Measurements from ENCODE around the gene EFNA4. TPM values are rescaled to one million over a fixed set of nuclear protein-coding genes. Genes with fewer than 3 reads are reported as not detected.

The EFNA4 gene
- total RNA-seq, 1 donor from 2014 or later = 10.1 TPM

GRCh38 chr1:155107309-155108264 lies 44.0 kb downstream of the EFNA4 start:
- Mint-ChIP-seq H3K27ac (ENCODE audit: unreplicated experiment) (no peak overlapping the region), H3K4me3 (ENCODE audit: unreplicated experiment) (no peak overlapping the region), H3K4me1 (ENCODE audit: unreplicated experiment) (no peaks in the 10 kb centered on the region), H3K27me3 (ENCODE audit: unreplicated experiment) (peaks cover 20% of the 10 kb centered on the region), H3K9me3 (ENCODE audit: unreplicated experiment) (no peaks in the 10 kb centered on the region), H3K36me3 (ENCODE audit: unreplicated experiment) (no peaks in the 10 kb centered on the region)
- no peak for TF ChIP-seq CTCF (IDR thresholded peaks at IDR 0.05)
- DNase-seq (ENCODE audit: extremely low spot score, unreplicated experiment) = no peak

- DNase-seq (ENCODE audit: extremely low spot score, unreplicated experiment) = no peak
- Mint-ChIP-seq H3K4me3 (ENCODE audit: unreplicated experiment) (no peak overlapping the region), H3K27me3 (ENCODE audit: unreplicated experiment) (peaks cover 20% of the 10 kb centered on the region), H3K27ac (ENCODE audit: unreplicated experiment) (no peak overlapping the region), H3K36me3 (ENCODE audit: unreplicated experiment) (no peaks in the 10 kb centered on the region), H3K9me3 (ENCODE audit: unreplicated experiment) (no peaks in the 10 kb centered on the region), H3K4me1 (ENCODE audit: unreplicated experiment) (no peaks in the 10 kb centered on the region)
- TF ChIP-seq CTCF (IDR thresholded peaks at IDR 0.05) = no peak
These were observed 44.8 kb downstream of the EFNA4 start for GRCh38 chr1:155108296-155108695.

- Mint-ChIP-seq H3K27me3 (ENCODE audit: unreplicated experiment) (peaks cover 16% of the 10 kb centered on the region), H3K36me3 (ENCODE audit: unreplicated experiment) (no peaks in the 10 kb centered on the region), H3K27ac (ENCODE audit: unreplicated experiment) (no peak overlapping the region), H3K4me3 (ENCODE audit: unreplicated experiment) (no peak overlapping the region), H3K4me1 (ENCODE audit: unreplicated experiment) (peaks cover 2% of the 10 kb centered on the region), H3K9me3 (ENCODE audit: unreplicated experiment) (no peaks in the 10 kb centered on the region)
- no peak for DNase-seq (ENCODE audit: extremely low spot score, unreplicated experiment)
- TF ChIP-seq CTCF (IDR thresholded peaks at IDR 0.05) = no peak
These were observed 46.8 kb downstream of the EFNA4 start for GRCh38 chr1:155110381-155110780.

GRCh38 chr1:155110826-155111225 lies 47.3 kb downstream of the EFNA4 start:
- Mint-ChIP-seq H3K27ac (ENCODE audit: unreplicated experiment) (no peak overlapping the region), H3K4me3 (ENCODE audit: unreplicated experiment) (no peak overlapping the region), H3K27me3 (ENCODE audit: unreplicated experiment) (peaks cover 12% of the 10 kb centered on the region), H3K4me1 (ENCODE audit: unreplicated experiment) (peaks cover 2% of the 10 kb centered on the region), H3K9me3 (ENCODE audit: unreplicated experiment) (no peaks in the 10 kb centered on the region), H3K36me3 (ENCODE audit: unreplicated experiment) (no peaks in the 10 kb centered on the region)
- no peak for TF ChIP-seq CTCF (IDR thresholded peaks at IDR 0.05)
- no peak for DNase-seq (ENCODE audit: extremely low spot score, unreplicated experiment)

- Mint-ChIP-seq H3K4me3 (ENCODE audit: unreplicated experiment) (no peak overlapping the region), H3K36me3 (ENCODE audit: unreplicated experiment) (no peaks in the 10 kb centered on the region), H3K27me3 (ENCODE audit: unreplicated experiment) (peaks cover 11% of the 10 kb centered on the region), H3K4me1 (ENCODE audit: unreplicated experiment) (peaks cover 2% of the 10 kb centered on the region), H3K9me3 (ENCODE audit: unreplicated experiment) (no peaks in the 10 kb centered on the region), H3K27ac (ENCODE audit: unreplicated experiment) (no peak overlapping the region)
- no peak for DNase-seq (ENCODE audit: extremely low spot score, unreplicated experiment)
- TF ChIP-seq CTCF (IDR thresholded peaks at IDR 0.05) = no peak
These were observed 50.0 kb downstream of the EFNA4 start for GRCh38 chr1:155113450-155113980.
